ENCODE data around the gene ITPRIP. TPM values are rescaled to one million over a fixed set of nuclear protein-coding genes. Genes with fewer than 3 reads are reported as not detected.

ITPRIP gene
- total and polyA plus RNA-seq, 2 donors from 2014 or later: 9.0 to 21.6 TPM

GRCh38 chr10:104353325-104354048 is 15.2 kb upstream of the ITPRIP start, which contains the start of gene CFAP58:
TSS of gene CFAP58 (plus strand) at chr10:104353833. CDS start at chr10:104353898, 65 bp downstream.
- TF ChIP-seq CTCF (IDR thresholded peaks at IDR 0.05; ENCODE audit: borderline replicate concordance, extremely low read depth, insufficient read depth): peak; percentile 73
- Histone ChIP-seq H3K36me3 (ENCODE audit: control insufficient read depth in 2 of 3, insufficient read depth in 3 of 3, low read length in 3 of 3) (no peaks in the 10 kb centered on the region), H3K4me3 (ENCODE audit: low read length in 3 of 3) (peak within 1 kb of the TSS; percentile 73 to 86 (median 75)), H3K27me3 (ENCODE audit: control insufficient read depth, insufficient read depth, low read length) (no peaks in the 10 kb centered on the region), H3K4me1 (ENCODE audit: control insufficient read depth in 2 of 3, insufficient read depth in 2 of 3, low read depth in 1 of 3, low read length in 3 of 3) (peaks cover 0 to 11% (median 0%) of the 10 kb centered on the region in 3 donors), H3K9me3 (ENCODE audit: control insufficient read depth in 2 of 3, insufficient read depth in 1 of 3, low read length in 3 of 3) (no peaks in the 10 kb centered on the region), H3K9ac (ENCODE audit: low read length in 3 of 3) (peak within 1 kb of the TSS in 2 of 3 donors; percentile 52 to 73), H3K27ac (ENCODE audit: low read depth in 2 of 2, low read length in 2 of 2) (peak within 1 kb of the TSS in 1 of 2 donors; percentile 22)
- intact Hi-C loops (cut with DNase I): loop anchor here (5.0 kb wide), 1 partner anchor 61 kb away; no protein-coding TSS in a partner anchor
- peak; percentile 94 to 98 (median 97) for DNase-seq
- peak; percentile 89 for FAIRE-seq

- intact Hi-C loops (cut with DNase I): loop anchor here (5.0 kb wide), 1 partner anchor 60 kb away; no protein-coding TSS in a partner anchor
- no peak for FAIRE-seq
Measured at GRCh38 chr10:104351919-104352318, 13.7 kb upstream of the ITPRIP start.

GRCh38 chr10:104351061-104351702 is 12.9 kb upstream of the ITPRIP start:
- Histone ChIP-seq H3K27me3 (ENCODE audit: control insufficient read depth, insufficient read depth, low read length) (no peaks in the 10 kb centered on the region), H3K27ac (ENCODE audit: low read depth in 2 of 2, low read length in 2 of 2) (no peak overlapping the region), H3K9ac (ENCODE audit: low read length in 3 of 3) (no peak overlapping the region), H3K36me3 (ENCODE audit: control insufficient read depth in 2 of 3, insufficient read depth in 3 of 3, low read length in 3 of 3) (no peaks in the 10 kb centered on the region), H3K4me1 (ENCODE audit: control insufficient read depth in 2 of 3, insufficient read depth in 2 of 3, low read depth in 1 of 3, low read length in 3 of 3) (peaks cover 0 to 11% (median 0%) of the 10 kb centered on the region in 3 donors), H3K9me3 (ENCODE audit: control insufficient read depth in 2 of 3, insufficient read depth in 1 of 3, low read length in 3 of 3) (no peaks in the 10 kb centered on the region), H3K4me3 (ENCODE audit: low read length in 3 of 3) (no peak overlapping the region)
- intact Hi-C loops (cut with DNase I): loop anchor here (5.0 kb wide), 1 partner anchor 59 kb away; no protein-coding TSS in a partner anchor
- no peak for DNase-seq
- TF ChIP-seq CTCF (IDR thresholded peaks at IDR 0.05; ENCODE audit: borderline replicate concordance, extremely low read depth, insufficient read depth): no peak
- FAIRE-seq: no peak

More at GRCh38 chr10:104351919-104352318, 13.7 kb upstream of the ITPRIP start:
- Histone ChIP-seq H3K4me1 (ENCODE audit: control insufficient read depth in 2 of 3, insufficient read depth in 2 of 3, low read depth in 1 of 3, low read length in 3 of 3) (peaks cover 0 to 11% (median 0%) of the 10 kb centered on the region in 3 donors), H3K36me3 (ENCODE audit: control insufficient read depth in 2 of 3, insufficient read depth in 3 of 3, low read length in 3 of 3) (no peaks in the 10 kb centered on the region), H3K27me3 (ENCODE audit: control insufficient read depth, insufficient read depth, low read length) (no peaks in the 10 kb centered on the region), H3K4me3 (ENCODE audit: low read length in 3 of 3) (no peak overlapping the region), H3K9me3 (ENCODE audit: control insufficient read depth in 2 of 3, insufficient read depth in 1 of 3, low read length in 3 of 3) (no peaks in the 10 kb centered on the region), H3K27ac (ENCODE audit: low read depth in 2 of 2, low read length in 2 of 2) (no peak overlapping the region), H3K9ac (ENCODE audit: low read length in 3 of 3) (no peak overlapping the region)
- no peak for TF ChIP-seq CTCF (IDR thresholded peaks at IDR 0.05; ENCODE audit: borderline replicate concordance, extremely low read depth, insufficient read depth)
- no peak for DNase-seq
